Measurements from ENCODE around the gene POU4F2. TPM values are rescaled to one million over a fixed set of nuclear protein-coding genes. Genes with fewer than 3 reads are reported as not detected.
"Not testable (repeated sequence)": the region's sequence is repeated elsewhere in the genome, so short reads cannot be mapped to it uniquely, and the experiment has no call there.

POU4F2 gene
- total RNA-seq, 2 donors from 2014 or later: not detected

DNA sequence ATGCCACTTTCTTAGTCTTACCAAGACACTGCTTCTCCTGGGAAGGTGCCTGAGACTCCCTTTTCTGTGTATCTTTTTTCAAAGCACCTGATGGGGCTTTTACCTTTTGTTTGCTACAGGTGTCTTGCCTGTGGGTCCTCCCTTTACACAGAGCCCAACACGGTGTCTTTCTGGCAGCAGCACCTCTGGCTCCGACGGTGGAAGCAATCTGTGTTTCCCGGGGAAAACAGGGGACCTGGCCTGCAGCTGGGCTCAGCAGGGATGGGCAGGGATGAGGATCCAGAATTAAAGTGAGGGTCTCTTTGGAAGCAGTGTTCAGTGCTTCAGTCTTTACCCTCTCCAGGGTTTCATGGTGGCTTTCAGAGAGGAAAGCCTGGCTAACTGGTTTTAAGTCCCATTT lies 11.3 kb downstream of the POU4F2 start:
- H3K4me1 ChIP-seq: peaks cover 5% of the 10 kb centered on the region
- ATAC-seq (no peak), DNase-seq (no peak)
- H3K36me3 ChIP-seq (replicated peaks in 1 of 2; ENCODE audit: insufficient read depth in 1 of 2, low read depth in 2 of 2): no peaks in the 10 kb centered on the region
- TF ChIP-seq, protein P1, sequence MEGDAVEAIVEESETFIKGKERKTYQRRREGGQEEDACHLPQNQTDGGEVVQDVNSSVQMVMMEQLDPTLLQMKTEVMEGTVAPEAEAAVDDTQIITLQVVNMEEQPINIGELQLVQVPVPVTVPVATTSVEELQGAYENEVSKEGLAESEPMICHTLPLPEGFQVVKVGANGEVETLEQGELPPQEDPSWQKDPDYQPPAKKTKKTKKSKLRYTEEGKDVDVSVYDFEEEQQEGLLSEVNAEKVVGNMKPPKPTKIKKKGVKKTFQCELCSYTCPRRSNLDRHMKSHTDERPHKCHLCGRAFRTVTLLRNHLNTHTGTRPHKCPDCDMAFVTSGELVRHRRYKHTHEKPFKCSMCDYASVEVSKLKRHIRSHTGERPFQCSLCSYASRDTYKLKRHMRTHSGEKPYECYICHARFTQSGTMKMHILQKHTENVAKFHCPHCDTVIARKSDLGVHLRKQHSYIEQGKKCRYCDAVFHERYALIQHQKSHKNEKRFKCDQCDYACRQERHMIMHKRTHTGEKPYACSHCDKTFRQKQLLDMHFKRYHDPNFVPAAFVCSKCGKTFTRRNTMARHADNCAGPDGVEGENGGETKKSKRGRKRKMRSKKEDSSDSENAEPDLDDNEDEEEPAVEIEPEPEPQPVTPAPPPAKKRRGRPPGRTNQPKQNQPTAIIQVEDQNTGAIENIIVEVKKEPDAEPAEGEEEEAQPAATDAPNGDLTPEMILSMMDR (IDR thresholded peaks at IDR 0.05): no peak
- TF ChIP-seq POLR2A (IDR thresholded peaks at IDR 0.05): no peak
- no peaks in the 10 kb centered on the region for H3K9me3 ChIP-seq
- no peak overlapping the region for H3K4me3 ChIP-seq
- no peak overlapping the region for H3K27ac ChIP-seq
- 1 to 2% methylated on average over 4 of the region's 4 CpGs for WGBS, 2 donors
- intact Hi-C loops (cut with DNase I): no loop called here
- peaks cover 0 to 4% of the 10 kb centered on the region in 2 donors for H3K27me3 ChIP-seq

GRCh38 chr4:146654687-146655520 lies 16.2 kb downstream of the POU4F2 start:
- H3K9me3 ChIP-seq: no peaks in the 10 kb centered on the region
- ATAC-seq: peak; percentile 35
- no peaks in the 10 kb centered on the region for H3K36me3 ChIP-seq (replicated peaks in 1 of 2; ENCODE audit: insufficient read depth in 1 of 2, low read depth in 2 of 2)
- H3K27ac ChIP-seq: no peak overlapping the region
- 1 to 4% methylated on average over 31 to 71 of the region's 72 CpGs for WGBS, 2 donors
- peak in 2 of 4 donors; percentile 15 to 23 for DNase-seq
- no peaks in the 10 kb centered on the region for H3K27me3 ChIP-seq
- peak overlapping the region in 1 of 2 donors; percentile 11 for H3K4me3 ChIP-seq
- TF ChIP-seq POLR2A (IDR thresholded peaks at IDR 0.05): no peak
- TF ChIP-seq, protein P1 (IDR thresholded peaks at IDR 0.05): no peak
- intact Hi-C loops (cut with DNase I): no loop called here
- H3K4me1 ChIP-seq: peaks cover 12% of the 10 kb centered on the region

GRCh38 chr4:146655521-146655856 lies 16.8 kb downstream of the POU4F2 start:
- Histone ChIP-seq H3K4me3 (no peak overlapping the region), H3K27me3 (no peaks in the 10 kb centered on the region), H3K4me1 (peaks cover 12% of the 10 kb centered on the region), H3K9me3 (no peaks in the 10 kb centered on the region), H3K27ac (no peak overlapping the region), H3K36me3 (replicated peaks in 1 of 2; ENCODE audit: insufficient read depth in 1 of 2, low read depth in 2 of 2) (no peaks in the 10 kb centered on the region)
- ATAC-seq: no peak
- intact Hi-C loops (cut with DNase I): no loop called here
- no peak for DNase-seq
- no peak for TF ChIP-seq POLR2A (IDR thresholded peaks at IDR 0.05)
- TF ChIP-seq, protein P1 (IDR thresholded peaks at IDR 0.05): no peak
- 7 to 16% methylated on average over 6 to 9 of the region's 9 CpGs for WGBS, 2 donors

GRCh38 chr4:146661367-146661766 lies 22.7 kb downstream of the POU4F2 start:
- TF ChIP-seq POLR2A (IDR thresholded peaks at IDR 0.05): no peak
- TF ChIP-seq, protein P1 (IDR thresholded peaks at IDR 0.05): no peak
- no peaks in the 10 kb centered on the region for H3K36me3 ChIP-seq (replicated peaks in 1 of 2; ENCODE audit: insufficient read depth in 1 of 2, low read depth in 2 of 2)
- H3K4me1 ChIP-seq: no peaks in the 10 kb centered on the region
- 40 to 41% methylated on average over 4 of the region's 4 CpGs for WGBS, 2 donors
- intact Hi-C loops (cut with DNase I): no loop called here
- H3K27ac ChIP-seq: no peak overlapping the region
- no peaks in the 10 kb centered on the region for H3K27me3 ChIP-seq
- H3K4me3 ChIP-seq: no peak overlapping the region
- no peak for ATAC-seq
- H3K9me3 ChIP-seq: no peaks in the 10 kb centered on the region
- DNase-seq: no peak

DNA sequence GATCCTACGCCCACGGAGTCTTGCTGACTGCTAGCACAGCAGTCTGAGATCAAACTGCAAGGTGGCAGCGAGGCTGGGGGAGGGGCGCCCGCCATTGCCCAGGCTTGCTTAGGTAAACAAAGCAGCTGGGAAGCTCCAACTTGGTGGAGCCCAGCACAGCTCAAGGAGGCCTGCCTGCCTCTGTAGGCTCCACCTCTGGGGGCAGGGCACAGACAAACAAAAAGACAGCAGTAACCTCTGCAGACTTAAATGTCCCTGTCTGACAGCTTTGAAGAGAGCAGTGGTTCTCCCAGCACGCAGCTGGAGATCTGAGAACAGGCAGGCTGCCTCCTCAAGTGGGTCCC lies 25.2 kb downstream of the POU4F2 start:
- H3K4me3 ChIP-seq; H3K36me3 ChIP-seq (replicated peaks in 1 of 2; ENCODE audit: insufficient read depth in 1 of 2, low read depth in 2 of 2); intact Hi-C loops (cut with DNase I); ATAC-seq; H3K27ac ChIP-seq; H3K4me1 ChIP-seq; DNase-seq; H3K27me3 ChIP-seq; H3K9me3 ChIP-seq: not testable (repeated sequence)
- WGBS, 2 donors: 30 to 68% methylated on average over 5 to 6 of the region's 6 CpGs

Data from body of pancreas (tissue), 4 donors.